IMR-90 (cell line): Measurements from ENCODE around the gene DNM3.

ENCODE experiments used
- BHLHE40 ChIP-seq: fragments of 150-350 bp; IDR thresholded peaks from 2 replicates; pipeline ENCODE4 v1.6.1; 2016; ENCODE audit warnings: mild to moderate bottlenecking, low read depth, low read length
- CEBPB ChIP-seq: IDR thresholded peaks from 2 replicates; pipeline ENCODE4 v1.6.1; 2012; ENCODE audit warnings: low read depth, low read length, improper control_type of control experiment
- MAFK ChIP-seq: IDR thresholded peaks from 2 replicates; pipeline ENCODE4 v1.6.1; 2012; ENCODE audit warnings: low read depth, low read length, improper control_type of control experiment
- MXI1 ChIP-seq: IDR thresholded peaks from 2 replicates; pipeline ENCODE4 v1.6.1; 2012; ENCODE audit warnings: low read depth, mild to moderate bottlenecking, low read length, moderate library complexity, borderline replicate concordance
- NFE2L2 ChIP-seq: fragments of 150-350 bp; IDR thresholded peaks from 2 replicates; pipeline ENCODE4 v1.6.1; 2016; ENCODE audit warnings: low read depth, mild to moderate bottlenecking, low read length
- POLR2A ChIP-seq: IDR thresholded peaks from 2 replicates; pipeline ENCODE4 v1.6.1; 2012; ENCODE audit warnings: mild to moderate bottlenecking, low read depth, low read length
- RAD21 ChIP-seq: IDR thresholded peaks from 2 replicates; pipeline ENCODE4 v1.6.1; 2012; ENCODE audit warnings: low read length, improper control_type of control experiment
- RCOR1 ChIP-seq: IDR thresholded peaks from 2 replicates; pipeline ENCODE4 v1.6.1; 2012; ENCODE audit warnings: mild to moderate bottlenecking, low read length, improper control_type of control experiment; ENCODE audit not compliant: insufficient replicate concordance
- RFX5 ChIP-seq: IDR thresholded peaks from 2 replicates; pipeline ENCODE4 v1.8.0; 2012; ENCODE audit warnings: low read depth, mild to moderate bottlenecking, low read length, moderate library complexity
- SMC3 ChIP-seq: fragments of 150-350 bp; IDR thresholded peaks from 2 replicates; pipeline ENCODE4 v1.6.1; 2016; ENCODE audit warnings: low read depth, mild to moderate bottlenecking, antibody characterized with exemption, low read length, moderate library complexity
- TF ChIP-seq, protein P1 (sequence below): conservative IDR thresholded peaks from 2 replicates; pipeline ENCODE4 v1.5.1; 2012; ENCODE audit warnings: mild to moderate bottlenecking, low read depth, low read length, improper control_type of control experiment
- TF ChIP-seq, protein P2 (sequence below): fragments of 150-350 bp; IDR thresholded peaks from 2 replicates; pipeline ENCODE4 v1.6.1; 2016; ENCODE audit warnings: low read depth, mild to moderate bottlenecking, low read length, moderate library complexity, borderline replicate concordance

DNA sequence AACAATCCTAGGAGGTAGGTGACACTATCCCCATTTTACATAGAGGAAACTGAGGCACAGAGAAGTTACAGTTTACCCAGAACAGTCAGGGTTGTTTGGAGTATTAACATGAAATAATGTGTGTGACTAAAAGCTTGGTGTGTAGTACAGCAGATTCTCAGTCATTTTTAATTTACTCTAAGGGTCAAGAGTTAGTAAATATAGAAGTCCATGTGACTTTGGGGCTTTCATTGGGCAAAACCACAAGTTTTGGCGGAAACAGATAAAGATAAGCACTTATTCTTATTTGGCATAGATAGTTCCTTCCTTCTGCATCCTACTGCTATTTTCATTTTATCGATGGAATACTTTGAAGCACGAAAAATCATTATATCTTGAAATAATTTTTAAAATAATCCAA, 128.5 kb downstream of the DNM3 start:
- TF ChIP-seq RAD21: no peak
- TF ChIP-seq SMC3: no peak
- TF ChIP-seq, protein P1, sequence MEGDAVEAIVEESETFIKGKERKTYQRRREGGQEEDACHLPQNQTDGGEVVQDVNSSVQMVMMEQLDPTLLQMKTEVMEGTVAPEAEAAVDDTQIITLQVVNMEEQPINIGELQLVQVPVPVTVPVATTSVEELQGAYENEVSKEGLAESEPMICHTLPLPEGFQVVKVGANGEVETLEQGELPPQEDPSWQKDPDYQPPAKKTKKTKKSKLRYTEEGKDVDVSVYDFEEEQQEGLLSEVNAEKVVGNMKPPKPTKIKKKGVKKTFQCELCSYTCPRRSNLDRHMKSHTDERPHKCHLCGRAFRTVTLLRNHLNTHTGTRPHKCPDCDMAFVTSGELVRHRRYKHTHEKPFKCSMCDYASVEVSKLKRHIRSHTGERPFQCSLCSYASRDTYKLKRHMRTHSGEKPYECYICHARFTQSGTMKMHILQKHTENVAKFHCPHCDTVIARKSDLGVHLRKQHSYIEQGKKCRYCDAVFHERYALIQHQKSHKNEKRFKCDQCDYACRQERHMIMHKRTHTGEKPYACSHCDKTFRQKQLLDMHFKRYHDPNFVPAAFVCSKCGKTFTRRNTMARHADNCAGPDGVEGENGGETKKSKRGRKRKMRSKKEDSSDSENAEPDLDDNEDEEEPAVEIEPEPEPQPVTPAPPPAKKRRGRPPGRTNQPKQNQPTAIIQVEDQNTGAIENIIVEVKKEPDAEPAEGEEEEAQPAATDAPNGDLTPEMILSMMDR: no peak
- TF ChIP-seq POLR2A: no peak
- no peak for TF ChIP-seq RCOR1
- TF ChIP-seq MXI1: no peak
- TF ChIP-seq RFX5: no peak
- no peak for TF ChIP-seq BHLHE40
- TF ChIP-seq MAFK: no peak
- TF ChIP-seq, protein P2, sequence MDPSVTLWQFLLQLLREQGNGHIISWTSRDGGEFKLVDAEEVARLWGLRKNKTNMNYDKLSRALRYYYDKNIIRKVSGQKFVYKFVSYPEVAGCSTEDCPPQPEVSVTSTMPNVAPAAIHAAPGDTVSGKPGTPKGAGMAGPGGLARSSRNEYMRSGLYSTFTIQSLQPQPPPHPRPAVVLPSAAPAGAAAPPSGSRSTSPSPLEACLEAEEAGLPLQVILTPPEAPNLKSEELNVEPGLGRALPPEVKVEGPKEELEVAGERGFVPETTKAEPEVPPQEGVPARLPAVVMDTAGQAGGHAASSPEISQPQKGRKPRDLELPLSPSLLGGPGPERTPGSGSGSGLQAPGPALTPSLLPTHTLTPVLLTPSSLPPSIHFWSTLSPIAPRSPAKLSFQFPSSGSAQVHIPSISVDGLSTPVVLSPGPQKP: no peak
- no peak for TF ChIP-seq CEBPB
- no peak for TF ChIP-seq NFE2L2
